ENCODE results near the gene CD302. TPM values are rescaled to one million over a fixed set of nuclear protein-coding genes. Genes with fewer than 3 reads are reported as not detected.
"Not testable (repeated sequence)": the region's sequence is repeated elsewhere in the genome, so short reads cannot be mapped to it uniquely, and the experiment has no call there.

Gene CD302
- polyA plus RNA-seq, 1 donor from 2014 or later: not detected

DNA sequence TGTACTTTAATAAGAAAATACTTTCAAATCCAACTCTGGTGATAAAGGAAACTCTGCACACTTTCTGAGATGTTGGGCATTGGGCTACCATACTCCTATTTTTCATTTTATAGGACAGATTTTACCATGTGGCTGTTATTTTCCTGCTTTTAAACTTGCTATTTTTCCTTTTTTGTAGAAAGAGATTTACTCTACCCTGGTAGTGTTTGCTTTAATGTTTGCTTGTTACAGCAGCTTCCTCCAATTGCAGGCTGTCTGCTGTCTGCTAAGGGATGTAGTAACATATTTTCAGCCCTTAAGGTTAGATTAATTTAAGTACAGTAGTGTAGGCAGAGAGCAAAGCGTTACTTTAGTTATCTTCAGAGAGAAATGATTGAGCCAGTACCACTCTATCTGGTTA lies 47.1 kb downstream of the CD302 start:
- peaks cover 4% of the 10 kb centered on the region for H3K9me3 ChIP-seq (ENCODE audit: low read length)
- H3K27ac ChIP-seq (ENCODE audit: low read length): no peak overlapping the region
- H3K9ac ChIP-seq (ENCODE audit: low read length): no peak overlapping the region
- no peaks in the 10 kb centered on the region for H3F3A ChIP-seq (ENCODE audit: insufficient read depth, low read length, poor library complexity, severe bottlenecking)
- H2AFZ ChIP-seq (ENCODE audit: low read depth, low read length): no peak overlapping the region
- no peak overlapping the region for H3K4me2 ChIP-seq (ENCODE audit: low read length)
- H3K9me2 ChIP-seq (ENCODE audit: insufficient read depth, low read length): no peaks in the 10 kb centered on the region
- H3K4me3 ChIP-seq (ENCODE audit: low read length): no peak overlapping the region
- H3K36me3 ChIP-seq (ENCODE audit: insufficient read depth, low read length): peaks cover 22% of the 10 kb centered on the region
- H4K20me1 ChIP-seq (ENCODE audit: insufficient read depth): no peaks in the 10 kb centered on the region
- H3K79me2 ChIP-seq (replicated peaks; ENCODE audit: insufficient read depth, low read length): peaks cover 17% of the 10 kb centered on the region
- TF ChIP-seq EZH2 (IDR thresholded peaks at IDR 0.05; ENCODE audit: borderline replicate concordance, insufficient read depth, low read length, poor library complexity, severe bottlenecking) (no peak), RAD21 (conservative IDR thresholded peaks at IDR 0.05) (no peak), EP300 (conservative IDR thresholded peaks at IDR 0.05; ENCODE audit: poor library complexity, severe bottlenecking) (no peak), POLR2AphosphoS5 (IDR thresholded peaks at IDR 0.05) (no peak), MXI1 (conservative IDR thresholded peaks at IDR 0.05; ENCODE audit: poor library complexity, severe bottlenecking) (no peak), TAF1 (IDR thresholded peaks at IDR 0.05; ENCODE audit: low read depth) (no peak), SMC3 (conservative IDR thresholded peaks at IDR 0.05; ENCODE audit: poor library complexity) (no peak)
- TF ChIP-seq, protein P1, sequence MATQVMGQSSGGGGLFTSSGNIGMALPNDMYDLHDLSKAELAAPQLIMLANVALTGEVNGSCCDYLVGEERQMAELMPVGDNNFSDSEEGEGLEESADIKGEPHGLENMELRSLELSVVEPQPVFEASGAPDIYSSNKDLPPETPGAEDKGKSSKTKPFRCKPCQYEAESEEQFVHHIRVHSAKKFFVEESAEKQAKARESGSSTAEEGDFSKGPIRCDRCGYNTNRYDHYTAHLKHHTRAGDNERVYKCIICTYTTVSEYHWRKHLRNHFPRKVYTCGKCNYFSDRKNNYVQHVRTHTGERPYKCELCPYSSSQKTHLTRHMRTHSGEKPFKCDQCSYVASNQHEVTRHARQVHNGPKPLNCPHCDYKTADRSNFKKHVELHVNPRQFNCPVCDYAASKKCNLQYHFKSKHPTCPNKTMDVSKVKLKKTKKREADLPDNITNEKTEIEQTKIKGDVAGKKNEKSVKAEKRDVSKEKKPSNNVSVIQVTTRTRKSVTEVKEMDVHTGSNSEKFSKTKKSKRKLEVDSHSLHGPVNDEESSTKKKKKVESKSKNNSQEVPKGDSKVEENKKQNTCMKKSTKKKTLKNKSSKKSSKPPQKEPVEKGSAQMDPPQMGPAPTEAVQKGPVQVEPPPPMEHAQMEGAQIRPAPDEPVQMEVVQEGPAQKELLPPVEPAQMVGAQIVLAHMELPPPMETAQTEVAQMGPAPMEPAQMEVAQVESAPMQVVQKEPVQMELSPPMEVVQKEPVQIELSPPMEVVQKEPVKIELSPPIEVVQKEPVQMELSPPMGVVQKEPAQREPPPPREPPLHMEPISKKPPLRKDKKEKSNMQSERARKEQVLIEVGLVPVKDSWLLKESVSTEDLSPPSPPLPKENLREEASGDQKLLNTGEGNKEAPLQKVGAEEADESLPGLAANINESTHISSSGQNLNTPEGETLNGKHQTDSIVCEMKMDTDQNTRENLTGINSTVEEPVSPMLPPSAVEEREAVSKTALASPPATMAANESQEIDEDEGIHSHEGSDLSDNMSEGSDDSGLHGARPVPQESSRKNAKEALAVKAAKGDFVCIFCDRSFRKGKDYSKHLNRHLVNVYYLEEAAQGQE (IDR thresholded peaks at IDR 0.05; ENCODE audit: borderline replicate concordance): no peak
- TF ChIP-seq, protein P2, sequence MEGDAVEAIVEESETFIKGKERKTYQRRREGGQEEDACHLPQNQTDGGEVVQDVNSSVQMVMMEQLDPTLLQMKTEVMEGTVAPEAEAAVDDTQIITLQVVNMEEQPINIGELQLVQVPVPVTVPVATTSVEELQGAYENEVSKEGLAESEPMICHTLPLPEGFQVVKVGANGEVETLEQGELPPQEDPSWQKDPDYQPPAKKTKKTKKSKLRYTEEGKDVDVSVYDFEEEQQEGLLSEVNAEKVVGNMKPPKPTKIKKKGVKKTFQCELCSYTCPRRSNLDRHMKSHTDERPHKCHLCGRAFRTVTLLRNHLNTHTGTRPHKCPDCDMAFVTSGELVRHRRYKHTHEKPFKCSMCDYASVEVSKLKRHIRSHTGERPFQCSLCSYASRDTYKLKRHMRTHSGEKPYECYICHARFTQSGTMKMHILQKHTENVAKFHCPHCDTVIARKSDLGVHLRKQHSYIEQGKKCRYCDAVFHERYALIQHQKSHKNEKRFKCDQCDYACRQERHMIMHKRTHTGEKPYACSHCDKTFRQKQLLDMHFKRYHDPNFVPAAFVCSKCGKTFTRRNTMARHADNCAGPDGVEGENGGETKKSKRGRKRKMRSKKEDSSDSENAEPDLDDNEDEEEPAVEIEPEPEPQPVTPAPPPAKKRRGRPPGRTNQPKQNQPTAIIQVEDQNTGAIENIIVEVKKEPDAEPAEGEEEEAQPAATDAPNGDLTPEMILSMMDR (IDR thresholded peaks at IDR 0.05; ENCODE audit: poor library complexity, severe bottlenecking): no peak
- H3K27me3 ChIP-seq (ENCODE audit: insufficient read depth, low read depth, low read length): no peaks in the 10 kb centered on the region

DNA sequence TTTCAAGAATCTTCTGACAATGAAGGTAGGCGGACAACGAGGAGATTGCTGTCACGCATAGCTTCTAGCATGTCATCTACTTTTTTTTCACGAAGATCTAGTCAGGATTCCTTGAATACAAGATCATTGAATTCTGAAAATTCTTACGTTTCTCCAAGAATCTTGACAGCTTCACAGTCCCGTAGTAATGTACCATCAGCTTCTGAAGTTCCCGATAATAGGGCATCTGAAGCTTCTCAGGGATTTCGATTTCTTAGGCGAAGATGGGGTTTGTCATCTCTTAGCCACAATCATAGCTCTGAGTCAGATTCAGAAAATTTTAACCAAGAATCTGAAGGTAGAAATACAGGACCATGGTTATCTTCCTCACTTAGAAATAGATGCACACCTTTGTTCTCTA lies 49.9 kb downstream of the CD302 start:
- peaks cover 22% of the 10 kb centered on the region for H3K36me3 ChIP-seq (ENCODE audit: insufficient read depth, low read length)
- TF ChIP-seq MXI1 (conservative IDR thresholded peaks at IDR 0.05; ENCODE audit: poor library complexity, severe bottlenecking): no peak
- TF ChIP-seq, protein P2 (IDR thresholded peaks at IDR 0.05; ENCODE audit: poor library complexity, severe bottlenecking): no peak
- TF ChIP-seq TAF1 (IDR thresholded peaks at IDR 0.05; ENCODE audit: low read depth): no peak
- no peak for TF ChIP-seq EZH2 (IDR thresholded peaks at IDR 0.05; ENCODE audit: borderline replicate concordance, insufficient read depth, low read length, poor library complexity, severe bottlenecking)
- TF ChIP-seq, protein P1 (IDR thresholded peaks at IDR 0.05; ENCODE audit: borderline replicate concordance): no peak
- no peak for TF ChIP-seq SMC3 (conservative IDR thresholded peaks at IDR 0.05; ENCODE audit: poor library complexity)
- no peak for TF ChIP-seq EP300 (conservative IDR thresholded peaks at IDR 0.05; ENCODE audit: poor library complexity, severe bottlenecking)
- no peak for TF ChIP-seq RAD21 (conservative IDR thresholded peaks at IDR 0.05)
- TF ChIP-seq POLR2AphosphoS5 (IDR thresholded peaks at IDR 0.05): no peak

DNA sequence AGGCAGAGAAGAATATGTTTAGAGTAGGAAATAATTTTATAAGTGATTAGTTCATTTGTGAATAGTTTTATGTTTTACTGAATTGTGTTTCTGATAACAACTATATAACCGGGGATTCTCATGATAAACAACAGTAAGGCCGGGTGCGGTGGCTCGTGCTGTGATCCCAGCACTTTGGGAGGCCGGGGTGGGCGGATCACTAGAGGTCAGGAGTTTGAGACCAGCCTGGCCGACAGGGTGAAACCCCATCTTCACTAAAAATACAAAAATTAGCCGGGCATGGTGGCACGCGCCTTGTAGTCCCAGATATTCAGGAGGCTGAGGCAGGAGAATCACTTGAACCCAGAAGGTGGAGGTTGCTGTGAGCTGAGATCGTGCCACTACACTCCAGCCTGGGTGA lies 52.8 kb downstream of the CD302 start:
- not testable (repeated sequence) for H3K9me3 ChIP-seq (ENCODE audit: low read length); H3K4me3 ChIP-seq (ENCODE audit: low read length); H3K9me2 ChIP-seq (ENCODE audit: insufficient read depth, low read length); H3K27me3 ChIP-seq (ENCODE audit: insufficient read depth, low read depth, low read length); H4K20me1 ChIP-seq (ENCODE audit: insufficient read depth); H3K4me2 ChIP-seq (ENCODE audit: low read length); H2AFZ ChIP-seq (ENCODE audit: low read depth, low read length); H3K27ac ChIP-seq (ENCODE audit: low read length); H3F3A ChIP-seq (ENCODE audit: insufficient read depth, low read length, poor library complexity, severe bottlenecking); H3K9ac ChIP-seq (ENCODE audit: low read length)
- Histone ChIP-seq H3K79me2 (replicated peaks; ENCODE audit: insufficient read depth, low read length) (peaks cover 19% of the 10 kb centered on the region), H3K36me3 (ENCODE audit: insufficient read depth, low read length) (peaks cover 22% of the 10 kb centered on the region)

More for the DNA sequence above, 49.9 kb downstream of the CD302 start:
- Histone ChIP-seq H3F3A (ENCODE audit: insufficient read depth, low read length, poor library complexity, severe bottlenecking) (no peaks in the 10 kb centered on the region), H4K20me1 (ENCODE audit: insufficient read depth) (no peaks in the 10 kb centered on the region), H3K27ac (ENCODE audit: low read length) (no peak overlapping the region), H3K9ac (ENCODE audit: low read length) (no peak overlapping the region), H3K4me3 (ENCODE audit: low read length) (no peak overlapping the region), H3K4me2 (ENCODE audit: low read length) (no peak overlapping the region), H3K9me3 (ENCODE audit: low read length) (peaks cover 4% of the 10 kb centered on the region), H2AFZ (ENCODE audit: low read depth, low read length) (no peak overlapping the region), H3K27me3 (ENCODE audit: insufficient read depth, low read depth, low read length) (no peaks in the 10 kb centered on the region), H3K79me2 (replicated peaks; ENCODE audit: insufficient read depth, low read length) (peaks cover 10% of the 10 kb centered on the region), H3K9me2 (ENCODE audit: insufficient read depth, low read length) (no peaks in the 10 kb centered on the region)

Measured in neural cell (in vitro differentiated cells).